Spleen (tissue), 7 donors: Measurements from ENCODE around the gene PAGR1.
"Not testable (repeated sequence)": the region's sequence is repeated elsewhere in the genome, so short reads cannot be mapped to it uniquely, and the experiment has no call there.

Experiments used
- POLR2A ChIP-seq, 3 donors: fragments of 450-650 bp; IDR thresholded peaks; one replicate each; pipeline ENCODE4 v1.5.1; 2017; ENCODE audit warnings: antibody characterized with exemption in 3 of 3, mild to moderate bottlenecking in 1 of 3
- TF ChIP-seq, protein P1 (sequence below), 11 experiments: fragments of 200-600 bp in 7 of 11; fragments of 450-650 bp in 4 of 11; sonication (generic) in 4 of 11; IDR thresholded peaks in 8 of 11; conservative IDR thresholded peaks in 3 of 11; 1 replicate in 7 of 11; 2 replicates in 4 of 11; pipeline versions ENCODE4 v1.4.0 to v1.8.0; 2016 to 2021; ENCODE audit warnings: antibody characterized with exemption in 11 of 11, inconsistent platforms in 4 of 11, mild to moderate bottlenecking in 1 of 11
- donor health status: DM: no; HTN: no; CAD: no; lungs with moderate emphysema.
- donor health status: DM: no; HTN: no; CAD: no.
- donor health status: DM: no; HTN: no; CAD: no.

DNA sequence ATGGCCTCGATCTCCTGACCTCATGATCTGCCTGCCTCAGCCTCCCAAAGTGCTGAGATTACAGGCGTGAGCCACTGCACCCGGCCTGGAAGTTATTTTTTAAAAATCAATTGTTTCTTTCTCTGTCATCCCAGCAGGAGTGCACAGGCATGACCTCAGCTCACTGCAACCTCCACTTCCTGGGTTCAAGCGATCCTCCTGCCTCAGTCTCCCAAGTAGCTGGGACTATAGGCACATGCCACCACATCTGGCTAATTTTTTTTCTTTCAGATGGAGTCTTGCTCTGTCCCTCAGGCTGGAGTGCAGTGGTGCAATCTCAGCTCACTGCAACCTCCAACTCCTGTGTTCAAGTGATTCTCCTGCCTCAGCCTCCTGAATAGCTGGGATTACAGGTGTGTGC, 28.8 kb upstream of the PAGR1 start:
- TF ChIP-seq POLR2A (IDR thresholded peaks at IDR 0.05), result not testable (repeated sequence)
- TF ChIP-seq, protein P1, sequence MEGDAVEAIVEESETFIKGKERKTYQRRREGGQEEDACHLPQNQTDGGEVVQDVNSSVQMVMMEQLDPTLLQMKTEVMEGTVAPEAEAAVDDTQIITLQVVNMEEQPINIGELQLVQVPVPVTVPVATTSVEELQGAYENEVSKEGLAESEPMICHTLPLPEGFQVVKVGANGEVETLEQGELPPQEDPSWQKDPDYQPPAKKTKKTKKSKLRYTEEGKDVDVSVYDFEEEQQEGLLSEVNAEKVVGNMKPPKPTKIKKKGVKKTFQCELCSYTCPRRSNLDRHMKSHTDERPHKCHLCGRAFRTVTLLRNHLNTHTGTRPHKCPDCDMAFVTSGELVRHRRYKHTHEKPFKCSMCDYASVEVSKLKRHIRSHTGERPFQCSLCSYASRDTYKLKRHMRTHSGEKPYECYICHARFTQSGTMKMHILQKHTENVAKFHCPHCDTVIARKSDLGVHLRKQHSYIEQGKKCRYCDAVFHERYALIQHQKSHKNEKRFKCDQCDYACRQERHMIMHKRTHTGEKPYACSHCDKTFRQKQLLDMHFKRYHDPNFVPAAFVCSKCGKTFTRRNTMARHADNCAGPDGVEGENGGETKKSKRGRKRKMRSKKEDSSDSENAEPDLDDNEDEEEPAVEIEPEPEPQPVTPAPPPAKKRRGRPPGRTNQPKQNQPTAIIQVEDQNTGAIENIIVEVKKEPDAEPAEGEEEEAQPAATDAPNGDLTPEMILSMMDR (IDR thresholded peaks at IDR 0.05 in 8 of 11, conservative IDR thresholded peaks at IDR 0.05 in 3 of 11), result not testable (repeated sequence)
